Heart left ventricle (tissue), 16 donors: ENCODE results near the gene SS18. TPM values are rescaled to one million over a fixed set of nuclear protein-coding genes. Genes with fewer than 3 reads are reported as not detected.

Experiments used
- ATAC-seq, 4 donors: fragments of 200-7000 bp; cut with Tn5 transposase; one replicate each; pipeline ENCODE4 v1.9.1; 2020 to 2022; ENCODE audit warnings: moderate library complexity in 4 of 4, mild to moderate bottlenecking in 3 of 4, moderate number of reproducible peaks in 1 of 4
- DNase-seq, 5 donors: peaks; one replicate each; pipeline ENCODE4 v3.0.0-alpha.2; 2020
- H3K27ac ChIP-seq, 12 donors: fragments of 200-600 bp; sonication (generic) in 4 of 12; one replicate each; pipeline versions ENCODE4 v1.5.0 to v1.8.0; 2016 to 2022; ENCODE audit warnings: mild to moderate bottlenecking in 2 of 12
- H3K27me3 ChIP-seq, 9 donors: fragments of 200-600 bp; sonication (generic) in 2 of 9; one replicate each; pipeline versions ENCODE4 v1.5.1 to v1.8.0; 2016 to 2022; ENCODE audit warnings: mild to moderate bottlenecking in 3 of 9
- H3K36me3 ChIP-seq, 9 donors: fragments of 200-600 bp; sonication (generic) in 2 of 9; one replicate each; pipeline versions ENCODE4 v1.5.0 to v1.8.0; 2018 to 2022; ENCODE audit warnings: mild to moderate bottlenecking in 2 of 9
- H3K4me1 ChIP-seq, 12 donors: fragments of 200-600 bp; sonication (generic) in 4 of 12; one replicate each; pipeline versions ENCODE4 v1.5.0 to v1.8.0; 2016 to 2022; ENCODE audit warnings: mild to moderate bottlenecking in 3 of 12
- H3K4me3 ChIP-seq, 12 donors: fragments of 200-600 bp; sonication (generic) in 4 of 12; one replicate each; pipeline versions ENCODE4 v1.5.0 to v1.8.0; 2017 to 2022; ENCODE audit warnings: mild to moderate bottlenecking in 9 of 12, moderate library complexity in 4 of 12
- H3K9me3 ChIP-seq, 12 donors: fragments of 200-600 bp; sonication (generic) in 4 of 12; one replicate each; pipeline versions ENCODE4 v1.5.0 to v1.8.0; 2016 to 2022; ENCODE audit warnings: mild to moderate bottlenecking in 1 of 12
- POLR2A ChIP-seq, 2 donors: fragments of 450-650 bp; IDR thresholded peaks; one replicate each; pipeline ENCODE4 v1.6.1; 2017; ENCODE audit warnings: antibody characterized with exemption in 2 of 2, mild to moderate bottlenecking in 2 of 2, moderate library complexity in 2 of 2
- WGBS, 4 donors: extraction: QIAGEN DNeasy Blood & Tissue Kit in 2 of 4; methylation state at CpG; one replicate each; pipeline versions ENCODE4 v1.1.5 to v1.1.7; 2013 to 2018; 5-methylcytosine and 5-hydroxymethylcytosine counted together
- intact Hi-C, 10 donors: fragments of 100-400 bp; cut with DNase I; formaldehyde crosslinking; loops; one replicate each; pipeline versions ENCODE4 v1.11.1 to v1.14.2; 2022
- polyA plus RNA-seq, 2 donors: library from polyadenylated mRNA; stranded (reverse); fragments of 200-250 nt; gene quantifications; one replicate each; pipeline ENCODE4 v1.2.3, GENCODE V29; 2013
- total RNA-seq, 9 donors: library from RNA; depleted of rRNA in 2 of 9; stranded (reverse); fragments of >200 nt in 2 of 9; fragmentation: NEBNext Ultra II Directional in 3 of 9; extraction: Animal tissue kit (Norgen Biotek cat#: 25700) in 3 of 9; gene quantifications; one replicate each; pipeline versions ENCODE4 v1.1.0 to v1.2.4, GENCODE V29; 2016 to 2023
- TF ChIP-seq, protein P1 (sequence below), 12 donors: fragments of 200-600 bp; sonication (generic) in 4 of 12; IDR thresholded peaks; one replicate each; pipeline versions ENCODE4 v1.5.0 to v1.8.0; 2018 to 2022; ENCODE audit warnings: antibody characterized with exemption in 12 of 12, mild to moderate bottlenecking in 5 of 12
- donor health status: ischemic (EF 13 %, LVEDD 7.1; RV severe dilation, severe dysfunction).
- donor health status: healthy with polysubstance abuse.
- donor health status: DM: no; HTN: yes; CAD: no.
- donor health status: DM: no; HTN: no; CAD: no.
- donor health status: ischemic (EF 25% LVEDD 6.9; RV normal size, moderate dysfunction).
- donor health status: ischemic (EF 25% LVEDD 5.7; RV mildly dilated, moderate dysfunction).
- donor health status: healthy.
- donor health status: DM: yes; HTN: yes; CAD: no.
- donor health status: ischemic (EF 35%, LVEDD 5.7; RV mildly dilated, moderate dysfunction).
- donor health status: nonischemic (EF 11% LVEDD 7.7; RV severe dilation, severe dysfunction).
- donor health status: DM: yes; HTN: yes; CAD: no.
- donor health status: PGD.
- donor health status: ischemic (EF 29% LVEDD 5.4; RV normal size, mild dysfunction).
- donor health status: nonischemic (EF 23%, LVEDD 6.1; RV moderate dilation, normal function).

Gene SS18
- total and polyA plus RNA-seq, 11 donors = 14.4 to 60.5 (median 38.3) TPM

DNA sequence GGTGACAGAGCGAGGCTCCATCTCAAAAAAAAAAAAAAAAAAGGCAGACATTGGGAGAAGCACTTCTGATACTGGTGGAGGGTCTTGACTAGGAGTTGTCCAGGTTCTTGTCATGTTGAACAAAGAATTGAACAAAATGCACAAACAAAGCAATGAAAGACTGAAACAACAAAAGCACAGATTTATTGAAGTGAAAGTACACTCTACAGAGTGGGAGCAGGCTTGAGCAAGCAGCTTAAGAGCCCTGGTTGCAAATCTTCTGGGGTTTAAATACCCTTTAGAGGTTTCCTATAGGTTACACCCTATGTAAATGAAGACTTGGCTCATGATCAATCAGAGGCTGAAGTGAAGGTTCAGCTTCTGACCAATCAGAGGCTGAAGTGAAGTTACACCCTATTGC is 6.4 kb upstream of the SS18 start:
- Histone ChIP-seq H3K27ac (no peak overlapping the region), H3K36me3 (no peaks in the 10 kb centered on the region), H3K9me3 (no peaks in the 10 kb centered on the region), H3K4me1 (no peaks in the 10 kb centered on the region), H3K4me3 (no peak overlapping the region), H3K27me3 (no peaks in the 10 kb centered on the region)
- 50 to 100% (median 95%) methylated on average over 1 of the region's 1 CpG for WGBS, 4 donors
- TF ChIP-seq POLR2A (IDR thresholded peaks at IDR 0.05) = no peak
- TF ChIP-seq, protein P1, sequence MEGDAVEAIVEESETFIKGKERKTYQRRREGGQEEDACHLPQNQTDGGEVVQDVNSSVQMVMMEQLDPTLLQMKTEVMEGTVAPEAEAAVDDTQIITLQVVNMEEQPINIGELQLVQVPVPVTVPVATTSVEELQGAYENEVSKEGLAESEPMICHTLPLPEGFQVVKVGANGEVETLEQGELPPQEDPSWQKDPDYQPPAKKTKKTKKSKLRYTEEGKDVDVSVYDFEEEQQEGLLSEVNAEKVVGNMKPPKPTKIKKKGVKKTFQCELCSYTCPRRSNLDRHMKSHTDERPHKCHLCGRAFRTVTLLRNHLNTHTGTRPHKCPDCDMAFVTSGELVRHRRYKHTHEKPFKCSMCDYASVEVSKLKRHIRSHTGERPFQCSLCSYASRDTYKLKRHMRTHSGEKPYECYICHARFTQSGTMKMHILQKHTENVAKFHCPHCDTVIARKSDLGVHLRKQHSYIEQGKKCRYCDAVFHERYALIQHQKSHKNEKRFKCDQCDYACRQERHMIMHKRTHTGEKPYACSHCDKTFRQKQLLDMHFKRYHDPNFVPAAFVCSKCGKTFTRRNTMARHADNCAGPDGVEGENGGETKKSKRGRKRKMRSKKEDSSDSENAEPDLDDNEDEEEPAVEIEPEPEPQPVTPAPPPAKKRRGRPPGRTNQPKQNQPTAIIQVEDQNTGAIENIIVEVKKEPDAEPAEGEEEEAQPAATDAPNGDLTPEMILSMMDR (IDR thresholded peaks at IDR 0.05) = no peak
- DNase-seq (no peak), ATAC-seq (no peak)
- intact Hi-C loops = loop anchor here in 1 of 10 donors (10.0 kb wide), 1 partner anchor 128 kb away; the partner anchor contains the start of gene TAF4B

- WGBS, 4 donors = 3 to 4% (median 3%) methylated on average over 29 of the region's 29 CpGs
- no peaks in the 10 kb centered on the region for H3K9me3 ChIP-seq
- peak; percentile 18 to 48 (median 30) for ATAC-seq
- peak overlapping the region; percentile 90 to 100 (median 98) for H3K27ac ChIP-seq
- H3K4me3 ChIP-seq = peak overlapping the region; percentile 63 to 99 (median 86)
- TF ChIP-seq, protein P1 (IDR thresholded peaks at IDR 0.05) = no peak
- peak in 1 of 2 donors; percentile 2 for TF ChIP-seq POLR2A (IDR thresholded peaks at IDR 0.05)
- intact Hi-C loops = loop anchor here in 6 of 10 donors (2.0 to 10.0 kb wide), 4 partner anchors 134 to 566 kb away; partner anchors contain the start of gene TAF4B (in 5 of the 6)
- H3K27me3 ChIP-seq = no peaks in the 10 kb centered on the region
- H3K4me1 ChIP-seq = peaks cover 2 to 38% (median 20%) of the 10 kb centered on the region in 12 donors
- peak in 2 of 5 donors; percentile 77 to 81 for DNase-seq
- H3K36me3 ChIP-seq = peaks cover 0 to 13% (median 11%) of the 10 kb centered on the region in 9 donors
Measured at GRCh38 chr18:26091047-26091630, 726 bp upstream of the SS18 start.

DNA sequence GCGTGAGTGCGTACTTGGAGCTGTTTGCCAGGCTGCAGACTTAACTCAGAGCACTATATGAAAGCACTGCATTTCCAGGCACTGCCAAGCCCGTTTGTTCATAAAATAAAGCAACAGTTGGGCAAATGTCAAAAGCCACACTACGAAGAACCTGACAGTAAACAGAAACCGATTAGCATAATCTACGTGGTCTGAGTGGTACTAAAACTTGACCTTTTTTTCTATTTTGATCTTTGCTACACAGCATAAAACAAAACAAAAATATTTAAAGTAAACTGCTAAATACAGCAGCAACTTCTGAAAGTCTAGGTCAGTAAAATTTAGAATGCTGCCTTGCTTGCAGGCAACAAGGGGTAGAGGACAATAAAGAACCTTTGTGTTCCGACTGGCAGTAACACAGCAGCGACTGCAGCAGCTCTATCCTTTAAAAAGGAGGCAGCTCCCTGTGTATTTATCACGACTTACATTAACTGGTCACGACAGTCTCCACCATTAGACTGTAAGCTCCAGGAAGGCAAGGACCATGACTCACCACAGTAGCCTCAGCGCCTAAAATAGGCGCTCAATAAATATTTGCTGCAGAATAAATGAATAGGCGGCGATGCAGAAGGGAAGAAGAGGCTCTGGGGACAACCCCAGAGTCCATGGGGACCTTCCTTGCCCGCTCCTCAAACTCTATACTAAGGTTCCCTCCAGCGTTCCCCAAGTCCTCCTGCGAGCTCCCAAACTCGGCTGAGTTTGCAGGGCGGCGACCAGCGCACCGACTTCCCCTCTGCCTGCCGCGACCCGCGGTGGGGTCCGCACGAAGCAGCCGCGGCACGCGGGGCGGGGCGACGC is 902 bp downstream of the SS18 start:
- Histone ChIP-seq H3K4me3 (peak overlapping the region; percentile 63 to 99 (median 86)), H3K27me3 (no peaks in the 10 kb centered on the region), H3K36me3 (peaks cover 0 to 29% (median 26%) of the 10 kb centered on the region in 9 donors), H3K27ac (peak overlapping the region; percentile 90 to 100 (median 98)), H3K4me1 (peaks cover 2 to 43% (median 20%) of the 10 kb centered on the region in 12 donors), H3K9me3 (no peaks in the 10 kb centered on the region)
- DNase-seq (no peak), ATAC-seq (no peak)
- TF ChIP-seq, protein P1 (IDR thresholded peaks at IDR 0.05) = no peak
- TF ChIP-seq POLR2A (IDR thresholded peaks at IDR 0.05) = no peak
- WGBS, 4 donors = 1 to 5% (median 3%) methylated on average over 15 to 35 of the region's 35 CpGs
- intact Hi-C loops = loop anchor here in 7 of 10 donors (1.0 to 10.0 kb wide), 7 partner anchors 55 to 568 kb away; partner anchors contain the start of gene TAF4B (in 6 of the 7)

DNA sequence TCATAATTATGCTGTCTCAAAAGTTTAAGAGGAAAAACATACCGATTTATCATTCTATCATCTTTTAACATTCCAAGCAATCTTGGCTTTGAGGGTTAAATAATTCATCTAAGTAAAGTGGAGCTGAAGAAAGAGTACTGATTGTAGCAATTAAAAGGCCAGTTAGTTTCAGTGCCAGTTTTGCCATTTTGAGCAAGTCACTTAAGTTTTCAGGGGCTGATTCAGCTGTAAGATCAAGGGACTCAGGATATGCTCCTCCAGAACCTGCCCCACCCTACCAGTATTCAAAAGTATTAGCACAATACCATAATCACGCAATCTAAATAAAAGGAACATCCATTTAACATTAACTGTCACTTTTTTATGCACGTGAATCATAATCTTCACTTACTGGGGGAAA is 1.9 kb downstream of the SS18 start:
- ATAC-seq = no peak
- intact Hi-C loops = loop anchor here in 2 of 10 donors (5.0 to 10.0 kb wide), 2 partner anchors 54 to 66 kb away; no protein-coding TSS in a partner anchor
- Histone ChIP-seq H3K27me3 (no peaks in the 10 kb centered on the region), H3K4me3 (peak overlapping the region in 10 of 12 donors; percentile 63 to 99 (median 88)), H3K27ac (peak overlapping the region in 2 of 12 donors; percentile 97 to 100), H3K9me3 (no peaks in the 10 kb centered on the region), H3K36me3 (peaks cover 0 to 39% (median 37%) of the 10 kb centered on the region in 9 donors), H3K4me1 (peaks cover 2 to 43% (median 20%) of the 10 kb centered on the region in 12 donors)
- WGBS, 4 donors = 39 to 44% (median 44%) methylated on average over 3 of the region's 3 CpGs
- DNase-seq = no peak
- TF ChIP-seq, protein P1 (IDR thresholded peaks at IDR 0.05) = no peak
- no peak for TF ChIP-seq POLR2A (IDR thresholded peaks at IDR 0.05)
